GM23338 (cell line): ENCODE measurements around the gene KSR2. TPM values are rescaled to one million over a fixed set of nuclear protein-coding genes. Genes with fewer than 3 reads are reported as not detected.

Experiments used
- ATAC-seq: fragments of 200-7000 bp; cut with Tn5 transposase; 3 replicates; pipeline ENCODE4 v1.9.1; 2020
- DNase-seq: peaks from one replicate; pipeline ENCODE4 v3.0.0-alpha.2; 2015; ENCODE audit warnings: low spot score
- H2AFZ ChIP-seq: fragments of 200-600 bp; sonication (generic); 2 replicates; pipeline ENCODE4 v1.8.0; 2016; ENCODE audit warnings: antibody characterized with exemption, mild to moderate bottlenecking, moderate library complexity
- H3F3A ChIP-seq: fragments of 200-600 bp; sonication (generic); replicated peaks from 2 replicates; pipeline ENCODE4 v1.8.0; 2017; ENCODE audit warnings: antibody characterized with exemption, mixed run types, low read depth
- H3K27ac ChIP-seq: fragments of 200-600 bp; sonication (generic); 2 replicates; pipeline ENCODE4 v1.6.1; 2016; ENCODE audit warnings: low read depth
- H3K27me3 ChIP-seq: fragments of 200-600 bp; sonication (generic); 2 replicates; pipeline ENCODE4 v1.8.0; 2016; ENCODE audit warnings: mild to moderate bottlenecking, mixed run types, moderate library complexity; ENCODE audit not compliant: insufficient read depth
- H3K36me3 ChIP-seq: fragments of 200-600 bp; sonication (generic); 2 replicates; pipeline ENCODE4 v1.8.0; 2016; ENCODE audit warnings: mild to moderate bottlenecking; ENCODE audit not compliant: insufficient read depth
- H3K4me1 ChIP-seq: fragments of 200-600 bp; sonication (generic); 2 replicates; pipeline ENCODE4 v1.8.0; 2016; ENCODE audit warnings: mild to moderate bottlenecking, moderate library complexity; ENCODE audit not compliant: insufficient read depth
- H3K4me2 ChIP-seq: fragments of 200-600 bp; sonication (generic); 2 replicates; pipeline ENCODE4 v1.7.1; 2017; ENCODE audit warnings: mixed run types
- H3K4me3 ChIP-seq: fragments of 200-600 bp; sonication (generic); 2 replicates; pipeline ENCODE4 v1.6.1; 2016; ENCODE audit warnings: mixed run types
- H3K79me2 ChIP-seq: fragments of 200-600 bp; sonication (generic); replicated peaks from 2 replicates; pipeline ENCODE4 v1.8.0; 2017; ENCODE audit warnings: mild to moderate bottlenecking; ENCODE audit not compliant: insufficient read depth
- H3K9me2 ChIP-seq: fragments of 200-600 bp; sonication (generic); 2 replicates; pipeline ENCODE4 v1.8.0; 2017; ENCODE audit not compliant: insufficient read depth
- H4K20me1 ChIP-seq: fragments of 200-600 bp; sonication (generic); replicated peaks from 2 replicates; pipeline ENCODE4 v1.8.0; 2017; ENCODE audit warnings: mild to moderate bottlenecking; ENCODE audit not compliant: insufficient read depth
- H3K27ac Mint-ChIP-seq: 2 replicates; pipeline ENCODE4 v1.8.0; 2020; ENCODE audit warnings: inconsistent platforms, mild to moderate bottlenecking, moderate library complexity, mixed read lengths
- H3K27me3 Mint-ChIP-seq: 3 replicates; pipeline ENCODE4 v1.8.0; 2022; ENCODE audit warnings: low read depth, mild to moderate bottlenecking, moderate library complexity, mixed read lengths, inconsistent platforms; ENCODE audit not compliant: insufficient read depth, poor library complexity
- H3K36me3 Mint-ChIP-seq: 3 replicates; pipeline ENCODE4 v1.8.0; 2021; ENCODE audit warnings: low read depth, mild to moderate bottlenecking, inconsistent platforms, moderate library complexity, mixed read lengths
- H3K4me1 Mint-ChIP-seq: 3 replicates; pipeline ENCODE4 v1.8.0; 2020; ENCODE audit warnings: mild to moderate bottlenecking, inconsistent platforms, mixed read lengths
- H3K4me3 Mint-ChIP-seq: 3 replicates; pipeline ENCODE4 v1.8.0; 2021; ENCODE audit warnings: moderate library complexity, mild to moderate bottlenecking, inconsistent platforms, mixed read lengths
- H3K9me3 Mint-ChIP-seq: 3 replicates; pipeline ENCODE4 v1.8.0; 2020; ENCODE audit warnings: moderate library complexity, mild to moderate bottlenecking, inconsistent platforms, mixed read lengths
- CREB1 ChIP-seq: fragments of 250-450 bp; sonication (Bioruptor Pico); IDR thresholded peaks from 2 replicates; pipeline ENCODE4 v1.5.0; 2020; ENCODE audit warnings: low read depth, mild to moderate bottlenecking, moderate library complexity
- EZH2 ChIP-seq: fragments of 200-600 bp; sonication (generic); IDR thresholded peaks from one replicate; pipeline ENCODE4 v1.8.0; 2017; ENCODE audit warnings: antibody characterized with exemption, mild to moderate bottlenecking, low read depth; ENCODE audit not compliant: unreplicated experiment
- EZH2phosphoT487 ChIP-seq: fragments of 200-600 bp; sonication (generic); IDR thresholded peaks from one replicate; pipeline ENCODE4 v1.8.1; 2018; ENCODE audit warnings: antibody characterized with exemption; ENCODE audit not compliant: unreplicated experiment
- JUNB ChIP-seq: IDR thresholded peaks from one replicate; pipeline ENCODE4 v1.6.1; 2016; ENCODE audit warnings: antibody characterized with exemption; ENCODE audit not compliant: unreplicated experiment
- NANOG ChIP-seq: IDR thresholded peaks from 2 replicates; pipeline ENCODE4 v1.6.1; 2016; ENCODE audit warnings: antibody characterized with exemption, borderline replicate concordance
- POLR2AphosphoS5 ChIP-seq: IDR thresholded peaks from 2 replicates; pipeline ENCODE4 v1.6.1; 2016; ENCODE audit warnings: antibody characterized with exemption, low read depth
- STAT1 ChIP-seq: IDR thresholded peaks from one replicate; pipeline ENCODE4 v1.6.1; 2016; ENCODE audit warnings: antibody characterized with exemption; ENCODE audit not compliant: unreplicated experiment
- ZNF114 ChIP-seq: fragments of 250-450 bp; sonication (Bioruptor Pico); IDR thresholded peaks from 2 replicates; pipeline ENCODE4 v1.5.0; 2020; ENCODE audit warnings: mild to moderate bottlenecking, moderate library complexity
- ZNF331 ChIP-seq: fragments of 250-450 bp; sonication (Bioruptor Pico); IDR thresholded peaks from 2 replicates; pipeline ENCODE4 v1.5.0; 2020; ENCODE audit warnings: low read depth, mild to moderate bottlenecking, moderate library complexity
- polyA plus RNA-seq: library from polyadenylated mRNA; unstranded; fragments of >200 nt; fragmentation: Nextera tagmentation; extraction: Ambion mirVana; gene quantifications from 2 replicates; pipeline ENCODE4 v1.2.1, GENCODE V29; 2016
- total RNA-seq: library from RNA; depleted of rRNA; stranded (reverse); fragments of >200 nt; shearing (Covaris generic); gene quantifications from 2 replicates; pipeline ENCODE4 v1.2.3, GENCODE V29; 2014
- TF ChIP-seq, protein P1 (sequence below): IDR thresholded peaks from 2 replicates; pipeline ENCODE4 v1.6.1; 2016; ENCODE audit warnings: antibody characterized with exemption
- TF ChIP-seq, protein P2 (sequence below): fragments of 250-450 bp; sonication (Bioruptor Pico); IDR thresholded peaks from 2 replicates; pipeline ENCODE4 v1.5.0; 2020; ENCODE audit warnings: mild to moderate bottlenecking, moderate library complexity
- TF ChIP-seq, protein P3 (sequence below), 2 experiments: fragments of 200-600 bp in 1 of 2; sonication (generic) in 1 of 2; conservative IDR thresholded peaks; 2 replicates each; pipeline versions ENCODE4 v1.5.1 to v1.6.1; 2016 to 2017; ENCODE audit warnings: antibody characterized with exemption in 2 of 2, low read depth in 2 of 2, mild to moderate bottlenecking in 2 of 2, moderate library complexity in 1 of 2
- TF ChIP-seq, protein P4 (sequence below): IDR thresholded peaks from one replicate; pipeline ENCODE4 v1.6.1; 2018; ENCODE audit warnings: antibody characterized with exemption; ENCODE audit not compliant: unreplicated experiment

KSR2 gene
- total and polyA plus RNA-seq, 2 experiments from 2014 or later, result 1.1 to 2.7 TPM

DNA sequence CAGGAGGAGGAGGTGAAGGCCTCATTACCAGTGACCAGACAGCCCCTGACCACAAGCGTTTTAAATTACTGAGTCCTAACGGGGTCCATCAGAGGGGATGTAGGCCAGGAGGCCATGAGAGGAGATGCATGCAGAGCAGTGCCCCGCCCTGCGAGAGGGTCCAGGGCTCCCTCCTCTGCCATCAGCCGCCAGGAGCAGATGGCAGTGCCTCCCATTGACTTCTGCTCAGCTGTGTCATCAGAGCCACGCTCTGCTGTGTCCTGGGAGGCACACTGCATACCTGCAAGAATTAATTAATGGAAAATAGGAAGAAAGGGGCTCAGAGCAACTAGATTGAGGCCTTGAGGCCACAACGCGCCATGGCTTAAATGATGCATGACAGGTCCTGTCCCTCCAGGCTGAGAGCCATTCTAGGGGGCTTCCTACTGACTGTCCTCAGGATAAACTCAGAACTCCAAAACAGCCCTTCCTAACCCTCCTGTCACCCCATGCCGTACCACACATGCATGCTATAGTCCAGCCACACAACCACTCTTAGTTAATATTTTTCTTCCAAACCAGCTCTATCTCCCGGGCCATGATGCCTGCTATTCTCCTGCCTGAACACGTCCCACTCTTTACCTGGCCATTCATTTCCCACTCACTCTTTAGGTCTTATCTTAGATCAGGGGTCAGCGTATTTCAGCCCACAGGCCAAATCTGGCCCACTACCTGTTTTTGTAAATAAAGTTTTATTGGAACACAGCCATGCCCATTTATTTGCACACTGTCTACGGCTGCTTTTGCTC is 235.8 kb downstream of the KSR2 start:
- Histone ChIP-seq H3K27ac (no peak overlapping the region), H3K4me2 (no peak overlapping the region), H3F3A (no peaks in the 10 kb centered on the region), H3K4me3 (no peak overlapping the region), H2AFZ (no peak overlapping the region), H3K27me3 (no peaks in the 10 kb centered on the region), H3K9me2 (no peaks in the 10 kb centered on the region), H3K4me1 (no peaks in the 10 kb centered on the region), H4K20me1 (no peaks in the 10 kb centered on the region), H3K79me2 (no peaks in the 10 kb centered on the region), H3K36me3 (no peaks in the 10 kb centered on the region)
- DNase-seq, result no peak
- Mint-ChIP-seq H3K4me1 (no peaks in the 10 kb centered on the region; the same call in 2 of the 3 replicates), H3K9me3 (peaks cover 16% of the 10 kb centered on the region; the same call in 1 of the 3 replicates), H3K4me3 (no peak overlapping the region), H3K27ac (no peak overlapping the region), H3K27me3 (peaks cover 1% of the 10 kb centered on the region), H3K36me3 (no peaks in the 10 kb centered on the region; the same call in 2 of the 3 replicates)
- TF ChIP-seq, protein P1, sequence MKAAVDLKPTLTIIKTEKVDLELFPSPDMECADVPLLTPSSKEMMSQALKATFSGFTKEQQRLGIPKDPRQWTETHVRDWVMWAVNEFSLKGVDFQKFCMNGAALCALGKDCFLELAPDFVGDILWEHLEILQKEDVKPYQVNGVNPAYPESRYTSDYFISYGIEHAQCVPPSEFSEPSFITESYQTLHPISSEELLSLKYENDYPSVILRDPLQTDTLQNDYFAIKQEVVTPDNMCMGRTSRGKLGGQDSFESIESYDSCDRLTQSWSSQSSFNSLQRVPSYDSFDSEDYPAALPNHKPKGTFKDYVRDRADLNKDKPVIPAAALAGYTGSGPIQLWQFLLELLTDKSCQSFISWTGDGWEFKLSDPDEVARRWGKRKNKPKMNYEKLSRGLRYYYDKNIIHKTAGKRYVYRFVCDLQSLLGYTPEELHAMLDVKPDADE, result no peak
- TF ChIP-seq JUNB (no peak), STAT1 (no peak), EZH2phosphoT487 (no peak), ZNF331 (CRISPR knock-in tag) (no peak), ZNF114 (CRISPR knock-in tag) (no peak), CREB1 (CRISPR knock-in tag) (no peak), NANOG (no peak), POLR2AphosphoS5 (no peak), EZH2 (no peak)
- TF ChIP-seq, protein P2, sequence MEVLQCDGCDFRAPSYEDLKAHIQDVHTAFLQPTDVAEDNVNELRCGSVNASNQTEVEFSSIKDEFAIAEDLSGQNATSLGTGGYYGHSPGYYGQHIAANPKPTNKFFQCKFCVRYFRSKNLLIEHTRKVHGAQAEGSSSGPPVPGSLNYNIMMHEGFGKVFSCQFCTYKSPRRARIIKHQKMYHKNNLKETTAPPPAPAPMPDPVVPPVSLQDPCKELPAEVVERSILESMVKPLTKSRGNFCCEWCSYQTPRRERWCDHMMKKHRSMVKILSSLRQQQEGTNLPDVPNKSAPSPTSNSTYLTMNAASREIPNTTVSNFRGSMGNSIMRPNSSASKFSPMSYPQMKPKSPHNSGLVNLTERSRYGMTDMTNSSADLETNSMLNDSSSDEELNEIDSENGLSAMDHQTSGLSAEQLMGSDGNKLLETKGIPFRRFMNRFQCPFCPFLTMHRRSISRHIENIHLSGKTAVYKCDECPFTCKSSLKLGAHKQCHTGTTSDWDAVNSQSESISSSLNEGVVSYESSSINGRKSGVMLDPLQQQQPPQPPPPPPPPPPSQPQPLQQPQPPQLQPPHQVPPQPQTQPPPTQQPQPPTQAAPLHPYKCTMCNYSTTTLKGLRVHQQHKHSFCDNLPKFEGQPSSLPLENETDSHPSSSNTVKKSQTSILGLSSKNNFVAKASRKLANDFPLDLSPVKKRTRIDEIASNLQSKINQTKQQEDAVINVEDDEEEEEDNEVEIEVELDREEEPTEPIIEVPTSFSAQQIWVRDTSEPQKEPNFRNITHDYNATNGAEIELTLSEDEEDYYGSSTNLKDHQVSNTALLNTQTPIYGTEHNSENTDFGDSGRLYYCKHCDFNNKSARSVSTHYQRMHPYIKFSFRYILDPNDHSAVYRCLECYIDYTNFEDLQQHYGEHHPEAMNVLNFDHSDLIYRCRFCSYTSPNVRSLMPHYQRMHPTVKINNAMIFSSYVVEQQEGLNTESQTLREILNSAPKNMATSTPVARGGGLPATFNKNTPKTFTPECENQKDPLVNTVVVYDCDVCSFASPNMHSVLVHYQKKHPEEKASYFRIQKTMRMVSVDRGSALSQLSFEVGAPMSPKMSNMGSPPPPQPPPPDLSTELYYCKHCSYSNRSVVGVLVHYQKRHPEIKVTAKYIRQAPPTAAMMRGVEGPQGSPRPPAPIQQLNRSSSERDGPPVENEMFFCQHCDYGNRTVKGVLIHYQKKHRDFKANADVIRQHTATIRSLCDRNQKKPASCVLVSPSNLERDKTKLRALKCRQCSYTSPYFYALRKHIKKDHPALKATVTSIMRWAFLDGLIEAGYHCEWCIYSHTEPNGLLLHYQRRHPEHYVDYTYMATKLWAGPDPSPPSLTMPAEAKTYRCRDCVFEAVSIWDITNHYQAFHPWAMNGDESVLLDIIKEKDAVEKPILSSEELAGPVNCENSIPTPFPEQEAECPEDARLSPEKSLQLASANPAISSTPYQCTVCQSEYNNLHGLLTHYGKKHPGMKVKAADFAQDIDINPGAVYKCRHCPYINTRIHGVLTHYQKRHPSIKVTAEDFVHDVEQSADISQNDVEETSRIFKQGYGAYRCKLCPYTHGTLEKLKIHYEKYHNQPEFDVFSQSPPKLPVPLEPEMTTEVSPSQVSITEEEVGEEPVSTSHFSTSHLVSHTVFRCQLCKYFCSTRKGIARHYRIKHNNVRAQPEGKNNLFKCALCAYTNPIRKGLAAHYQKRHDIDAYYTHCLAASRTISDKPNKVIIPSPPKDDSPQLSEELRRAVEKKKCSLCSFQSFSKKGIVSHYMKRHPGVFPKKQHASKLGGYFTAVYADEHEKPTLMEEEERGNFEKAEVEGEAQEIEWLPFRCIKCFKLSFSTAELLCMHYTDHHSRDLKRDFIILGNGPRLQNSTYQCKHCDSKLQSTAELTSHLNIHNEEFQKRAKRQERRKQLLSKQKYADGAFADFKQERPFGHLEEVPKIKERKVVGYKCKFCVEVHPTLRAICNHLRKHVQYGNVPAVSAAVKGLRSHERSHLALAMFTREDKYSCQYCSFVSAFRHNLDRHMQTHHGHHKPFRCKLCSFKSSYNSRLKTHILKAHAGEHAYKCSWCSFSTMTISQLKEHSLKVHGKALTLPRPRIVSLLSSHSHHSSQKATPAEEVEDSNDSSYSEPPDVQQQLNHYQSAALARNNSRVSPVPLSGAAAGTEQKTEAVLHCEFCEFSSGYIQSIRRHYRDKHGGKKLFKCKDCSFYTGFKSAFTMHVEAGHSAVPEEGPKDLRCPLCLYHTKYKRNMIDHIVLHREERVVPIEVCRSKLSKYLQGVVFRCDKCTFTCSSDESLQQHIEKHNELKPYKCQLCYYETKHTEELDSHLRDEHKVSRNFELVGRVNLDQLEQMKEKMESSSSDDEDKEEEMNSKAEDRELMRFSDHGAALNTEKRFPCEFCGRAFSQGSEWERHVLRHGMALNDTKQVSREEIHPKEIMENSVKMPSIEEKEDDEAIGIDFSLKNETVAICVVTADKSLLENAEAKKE (CRISPR knock-in tag), result no peak
- TF ChIP-seq, protein P3, sequence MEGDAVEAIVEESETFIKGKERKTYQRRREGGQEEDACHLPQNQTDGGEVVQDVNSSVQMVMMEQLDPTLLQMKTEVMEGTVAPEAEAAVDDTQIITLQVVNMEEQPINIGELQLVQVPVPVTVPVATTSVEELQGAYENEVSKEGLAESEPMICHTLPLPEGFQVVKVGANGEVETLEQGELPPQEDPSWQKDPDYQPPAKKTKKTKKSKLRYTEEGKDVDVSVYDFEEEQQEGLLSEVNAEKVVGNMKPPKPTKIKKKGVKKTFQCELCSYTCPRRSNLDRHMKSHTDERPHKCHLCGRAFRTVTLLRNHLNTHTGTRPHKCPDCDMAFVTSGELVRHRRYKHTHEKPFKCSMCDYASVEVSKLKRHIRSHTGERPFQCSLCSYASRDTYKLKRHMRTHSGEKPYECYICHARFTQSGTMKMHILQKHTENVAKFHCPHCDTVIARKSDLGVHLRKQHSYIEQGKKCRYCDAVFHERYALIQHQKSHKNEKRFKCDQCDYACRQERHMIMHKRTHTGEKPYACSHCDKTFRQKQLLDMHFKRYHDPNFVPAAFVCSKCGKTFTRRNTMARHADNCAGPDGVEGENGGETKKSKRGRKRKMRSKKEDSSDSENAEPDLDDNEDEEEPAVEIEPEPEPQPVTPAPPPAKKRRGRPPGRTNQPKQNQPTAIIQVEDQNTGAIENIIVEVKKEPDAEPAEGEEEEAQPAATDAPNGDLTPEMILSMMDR (conservative IDR thresholded peaks at IDR 0.05; ENCODE audit: low read depth in 2 of 2), result no peak
- TF ChIP-seq, protein P4, sequence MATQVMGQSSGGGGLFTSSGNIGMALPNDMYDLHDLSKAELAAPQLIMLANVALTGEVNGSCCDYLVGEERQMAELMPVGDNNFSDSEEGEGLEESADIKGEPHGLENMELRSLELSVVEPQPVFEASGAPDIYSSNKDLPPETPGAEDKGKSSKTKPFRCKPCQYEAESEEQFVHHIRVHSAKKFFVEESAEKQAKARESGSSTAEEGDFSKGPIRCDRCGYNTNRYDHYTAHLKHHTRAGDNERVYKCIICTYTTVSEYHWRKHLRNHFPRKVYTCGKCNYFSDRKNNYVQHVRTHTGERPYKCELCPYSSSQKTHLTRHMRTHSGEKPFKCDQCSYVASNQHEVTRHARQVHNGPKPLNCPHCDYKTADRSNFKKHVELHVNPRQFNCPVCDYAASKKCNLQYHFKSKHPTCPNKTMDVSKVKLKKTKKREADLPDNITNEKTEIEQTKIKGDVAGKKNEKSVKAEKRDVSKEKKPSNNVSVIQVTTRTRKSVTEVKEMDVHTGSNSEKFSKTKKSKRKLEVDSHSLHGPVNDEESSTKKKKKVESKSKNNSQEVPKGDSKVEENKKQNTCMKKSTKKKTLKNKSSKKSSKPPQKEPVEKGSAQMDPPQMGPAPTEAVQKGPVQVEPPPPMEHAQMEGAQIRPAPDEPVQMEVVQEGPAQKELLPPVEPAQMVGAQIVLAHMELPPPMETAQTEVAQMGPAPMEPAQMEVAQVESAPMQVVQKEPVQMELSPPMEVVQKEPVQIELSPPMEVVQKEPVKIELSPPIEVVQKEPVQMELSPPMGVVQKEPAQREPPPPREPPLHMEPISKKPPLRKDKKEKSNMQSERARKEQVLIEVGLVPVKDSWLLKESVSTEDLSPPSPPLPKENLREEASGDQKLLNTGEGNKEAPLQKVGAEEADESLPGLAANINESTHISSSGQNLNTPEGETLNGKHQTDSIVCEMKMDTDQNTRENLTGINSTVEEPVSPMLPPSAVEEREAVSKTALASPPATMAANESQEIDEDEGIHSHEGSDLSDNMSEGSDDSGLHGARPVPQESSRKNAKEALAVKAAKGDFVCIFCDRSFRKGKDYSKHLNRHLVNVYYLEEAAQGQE, result no peak
- no peak for ATAC-seq
